Stomach (tissue), 9 donors: ENCODE results near the gene VPS11. TPM values are rescaled to one million over a fixed set of nuclear protein-coding genes. Genes with fewer than 3 reads are reported as not detected.

Experiments used
- DNase-seq, 2 donors: peaks; one replicate each; pipeline versions ENCODE4 v3.0.0 to v3.0.0-alpha.2; 2013 to 2019
- H3K27ac ChIP-seq, 5 donors: fragments of 200-600 bp in 4 of 5; sonication (generic) in 4 of 5; one replicate each; pipeline ENCODE4 v1.5.1; 2013 to 2019; ENCODE audit warnings: mild to moderate bottlenecking in 1 of 5, moderate library complexity in 1 of 5
- H3K27me3 ChIP-seq, 3 donors: fragments of 200-600 bp; sonication (generic); one replicate each; pipeline ENCODE4 v1.5.1; 2017 to 2019; ENCODE audit warnings: mixed run types in 1 of 3
- H3K36me3 ChIP-seq, 4 donors: fragments of 200-600 bp; sonication (generic); 1 replicate in 3 of 4; 2 replicates in 1 of 4; pipeline ENCODE4 v1.5.1; 2016 to 2019
- H3K4me1 ChIP-seq, 4 donors: fragments of 200-600 bp; sonication (generic); one replicate each; pipeline ENCODE4 v1.5.1; 2016 to 2019
- H3K4me3 ChIP-seq, 4 donors: fragments of 200-600 bp; sonication (generic) in 3 of 4; one replicate each; pipeline ENCODE4 v1.5.1; 2016 to 2019; ENCODE audit warnings: mild to moderate bottlenecking in 1 of 4
- H3K9me3 ChIP-seq, 4 donors: fragments of 200-600 bp; sonication (generic); one replicate each; pipeline ENCODE4 v1.5.1; 2016 to 2019
- EP300 ChIP-seq: sonication (generic); formaldehyde crosslinking; IDR thresholded peaks from one replicate; pipeline ENCODE4 v1.6.1; 2017; ENCODE audit warnings: antibody characterized with exemption
- POLR2A ChIP-seq, 4 donors: fragments of 450-650 bp; IDR thresholded peaks; one replicate each; pipeline ENCODE4 v1.6.1; 2016; ENCODE audit warnings: antibody characterized with exemption in 4 of 4, control low read depth in 2 of 4, mild to moderate bottlenecking in 1 of 4, moderate library complexity in 1 of 4
- POLR2AphosphoS5 ChIP-seq, 3 donors: sonication (generic); formaldehyde crosslinking; IDR thresholded peaks; one replicate each; pipeline ENCODE4 v1.6.1; 2016; ENCODE audit warnings: antibody characterized with exemption in 3 of 3
- WGBS, 5 donors: extraction: QIAGEN DNeasy Blood & Tissue Kit in 3 of 5; methylation state at CpG; one replicate each; pipeline versions ENCODE4 v1.1.5 to v1.1.7; 2013 to 2018; 5-methylcytosine and 5-hydroxymethylcytosine counted together
- intact Hi-C: fragments of 100-400 bp; cut with DNase I; formaldehyde crosslinking; loops from one replicate; pipeline ENCODE4 v1.15.1; 2023; ENCODE audit warnings: low total_unique reads
- polyA plus RNA-seq, 3 donors: library from polyadenylated mRNA; stranded (reverse); fragments of 200-250 nt; gene quantifications; one replicate each; pipeline ENCODE4 v1.2.3, GENCODE V29; 2013
- total RNA-seq, 5 donors: library from RNA; depleted of rRNA; stranded (reverse); fragments of >200 nt; gene quantifications; one replicate each; pipeline versions ENCODE4 v1.1.0 to v1.2.3, GENCODE V29; 2014 to 2016
- TF ChIP-seq, protein P1 (sequence below), 7 experiments: fragments of 450-650 bp in 4 of 7; fragments of 200-600 bp in 3 of 7; sonication (generic) in 3 of 7; IDR thresholded peaks; one replicate each; pipeline ENCODE4 v1.5.1; 2016 to 2019; ENCODE audit warnings: antibody characterized with exemption in 7 of 7, control low read depth in 2 of 7, mild to moderate bottlenecking in 1 of 7
- donor health status: healthy with polysubstance abuse.
- donor health status: Bipolar disorder and iron deficiency.
- donor health status: healthy.

Gene VPS11
- total and polyA plus RNA-seq, 8 donors = 8.2 to 190 (median 33.2) TPM

DNA sequence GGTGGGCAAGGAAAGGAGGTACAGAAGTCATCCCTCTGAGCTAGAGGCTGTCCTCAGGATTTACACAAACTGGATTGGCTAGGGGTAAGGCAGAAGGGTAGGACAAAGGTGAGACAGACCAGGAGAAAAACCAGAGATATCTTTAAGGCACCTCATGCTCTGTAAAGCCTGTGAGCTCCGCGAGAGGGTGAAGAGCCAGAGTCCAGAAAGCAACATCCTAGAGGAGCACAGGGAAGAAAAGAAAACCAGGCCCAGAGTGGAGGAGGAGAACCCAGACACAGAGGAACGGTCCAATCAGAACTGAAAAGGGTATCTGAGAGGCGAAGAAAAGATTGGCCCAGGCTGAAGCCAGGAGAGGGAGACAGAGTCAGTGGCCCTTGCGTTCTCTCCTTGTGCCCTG is 42.1 kb upstream of the VPS11 start:
- 78 to 96% (median 86%) methylated on average over 5 of the region's 5 CpGs for WGBS, 5 donors
- peak overlapping the region in 4 of 5 donors; percentile 24 to 52 (median 48) for H3K27ac ChIP-seq
- intact Hi-C loops = no loop called here
- TF ChIP-seq POLR2AphosphoS5 (IDR thresholded peaks at IDR 0.05) (no peak), EP300 (no peak), POLR2A (IDR thresholded peaks at IDR 0.05) (no peak)
- TF ChIP-seq, protein P1, sequence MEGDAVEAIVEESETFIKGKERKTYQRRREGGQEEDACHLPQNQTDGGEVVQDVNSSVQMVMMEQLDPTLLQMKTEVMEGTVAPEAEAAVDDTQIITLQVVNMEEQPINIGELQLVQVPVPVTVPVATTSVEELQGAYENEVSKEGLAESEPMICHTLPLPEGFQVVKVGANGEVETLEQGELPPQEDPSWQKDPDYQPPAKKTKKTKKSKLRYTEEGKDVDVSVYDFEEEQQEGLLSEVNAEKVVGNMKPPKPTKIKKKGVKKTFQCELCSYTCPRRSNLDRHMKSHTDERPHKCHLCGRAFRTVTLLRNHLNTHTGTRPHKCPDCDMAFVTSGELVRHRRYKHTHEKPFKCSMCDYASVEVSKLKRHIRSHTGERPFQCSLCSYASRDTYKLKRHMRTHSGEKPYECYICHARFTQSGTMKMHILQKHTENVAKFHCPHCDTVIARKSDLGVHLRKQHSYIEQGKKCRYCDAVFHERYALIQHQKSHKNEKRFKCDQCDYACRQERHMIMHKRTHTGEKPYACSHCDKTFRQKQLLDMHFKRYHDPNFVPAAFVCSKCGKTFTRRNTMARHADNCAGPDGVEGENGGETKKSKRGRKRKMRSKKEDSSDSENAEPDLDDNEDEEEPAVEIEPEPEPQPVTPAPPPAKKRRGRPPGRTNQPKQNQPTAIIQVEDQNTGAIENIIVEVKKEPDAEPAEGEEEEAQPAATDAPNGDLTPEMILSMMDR (IDR thresholded peaks at IDR 0.05) = no peak
- H3K9me3 ChIP-seq = no peaks in the 10 kb centered on the region
- no peak for DNase-seq
- no peak overlapping the region for H3K4me3 ChIP-seq
- no peaks in the 10 kb centered on the region for H3K27me3 ChIP-seq
- H3K4me1 ChIP-seq = peaks cover 32 to 93% (median 83%) of the 10 kb centered on the region in 4 donors
- H3K36me3 ChIP-seq = peaks cover 35 to 70% (median 66%) of the 10 kb centered on the region in 4 donors

DNA sequence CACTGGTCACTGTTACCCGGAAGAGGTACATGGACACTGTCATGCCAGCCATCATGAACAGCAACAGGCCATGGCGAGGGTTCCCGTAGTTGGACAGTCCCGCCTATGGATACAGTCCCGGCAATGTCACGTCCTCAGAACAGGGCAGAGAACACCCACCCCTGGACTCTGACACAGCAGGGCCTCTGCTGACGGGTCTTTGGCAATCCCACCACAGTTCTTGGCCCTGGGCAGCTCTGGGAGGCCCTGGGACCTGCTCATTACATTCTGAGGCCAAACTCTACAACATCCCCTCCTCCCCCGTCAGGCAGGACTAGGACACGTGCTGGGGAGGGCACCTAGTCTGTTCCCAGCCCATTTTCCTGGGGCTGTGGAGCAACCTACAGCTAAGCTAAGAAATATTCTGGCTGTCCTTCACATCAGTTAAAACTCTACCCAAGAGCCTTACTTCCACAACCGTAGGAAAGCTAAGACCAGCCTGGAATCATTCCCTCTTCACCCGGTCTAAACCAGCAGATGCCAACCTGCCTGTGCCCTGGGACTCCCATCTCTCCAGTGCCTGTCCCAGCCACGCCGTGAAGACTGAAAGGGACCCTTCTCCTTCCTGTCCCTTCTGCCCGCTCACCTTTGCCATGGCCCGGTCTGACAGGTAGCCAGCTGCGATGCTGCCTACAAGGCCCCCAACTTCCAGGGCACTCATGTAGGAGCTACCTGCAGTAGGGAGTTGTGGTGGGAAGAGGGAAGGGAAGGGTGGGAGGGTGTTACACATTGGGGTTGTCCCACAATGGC is 41.4 kb upstream of the VPS11 start:
- Histone ChIP-seq H3K27ac (peak overlapping the region in 2 of 5 donors; percentile 51 to 52), H3K36me3 (peaks cover 35 to 69% (median 63%) of the 10 kb centered on the region in 4 donors), H3K9me3 (no peaks in the 10 kb centered on the region), H3K4me3 (no peak overlapping the region), H3K27me3 (no peaks in the 10 kb centered on the region), H3K4me1 (peaks cover 28 to 89% (median 78%) of the 10 kb centered on the region in 4 donors)
- TF ChIP-seq, protein P1 (IDR thresholded peaks at IDR 0.05) = no peak
- TF ChIP-seq POLR2AphosphoS5 (IDR thresholded peaks at IDR 0.05) (no peak), POLR2A (IDR thresholded peaks at IDR 0.05) (no peak), EP300 (no peak)
- intact Hi-C loops = no loop called here
- WGBS, 5 donors = 83 to 94% (median 89%) methylated on average over 14 to 16 of the region's 16 CpGs
- no peak for DNase-seq

- DNase-seq = peak in 1 of 2 donors; percentile 53
- WGBS, 5 donors = 79 to 100% (median 83%) methylated on average over 2 of the region's 2 CpGs
- Histone ChIP-seq H3K4me1 (peaks cover 28 to 83% (median 71%) of the 10 kb centered on the region in 4 donors), H3K9me3 (no peaks in the 10 kb centered on the region), H3K4me3 (peak overlapping the region in 1 of 4 donors; percentile 13), H3K36me3 (peaks cover 29 to 61% (median 55%) of the 10 kb centered on the region in 4 donors), H3K27ac (no peak overlapping the region), H3K27me3 (no peaks in the 10 kb centered on the region)
- intact Hi-C loops = no loop called here
- no peak for TF ChIP-seq POLR2A (IDR thresholded peaks at IDR 0.05)
- no peak for TF ChIP-seq POLR2AphosphoS5 (IDR thresholded peaks at IDR 0.05)
- TF ChIP-seq, protein P1 (IDR thresholded peaks at IDR 0.05) = no peak
- no peak for TF ChIP-seq EP300
Measured at GRCh38 chr11:119026970-119027369, 40.6 kb upstream of the VPS11 start.

- intact Hi-C loops = no loop called here
- peaks cover 28 to 76% (median 65%) of the 10 kb centered on the region in 4 donors for H3K4me1 ChIP-seq
- peaks cover 23 to 53% (median 48%) of the 10 kb centered on the region in 4 donors for H3K36me3 ChIP-seq
- peak overlapping the region in 1 of 4 donors; percentile 85 for H3K4me3 ChIP-seq
- DNase-seq = no peak
- 87 to 98% (median 92%) methylated on average over 5 to 9 of the region's 9 CpGs for WGBS, 5 donors
- no peaks in the 10 kb centered on the region for H3K27me3 ChIP-seq
- no peak for TF ChIP-seq POLR2A (IDR thresholded peaks at IDR 0.05)
- TF ChIP-seq, protein P1 (IDR thresholded peaks at IDR 0.05) = no peak
- TF ChIP-seq POLR2AphosphoS5 (IDR thresholded peaks at IDR 0.05) = no peak
- no peak for TF ChIP-seq EP300
- no peak overlapping the region for H3K27ac ChIP-seq
- no peaks in the 10 kb centered on the region for H3K9me3 ChIP-seq
Measured at GRCh38 chr11:119027561-119028345, 39.9 kb upstream of the VPS11 start.
